ENCODE measurements around the gene ZSWIM4.

GRCh38 chr19:13757805-13758772 lies 37.2 kb upstream of the ZSWIM4 start:
- TF ChIP-seq ZFX (CRISPR knock-in tag; IDR thresholded peaks at IDR 0.05; ENCODE audit: low read depth): no peak
- TF ChIP-seq CREM (IDR thresholded peaks at IDR 0.05): no peak
- no peak for TF ChIP-seq CREM (CRISPR knock-in tag; IDR thresholded peaks at IDR 0.05)
- TF ChIP-seq, protein P1, sequence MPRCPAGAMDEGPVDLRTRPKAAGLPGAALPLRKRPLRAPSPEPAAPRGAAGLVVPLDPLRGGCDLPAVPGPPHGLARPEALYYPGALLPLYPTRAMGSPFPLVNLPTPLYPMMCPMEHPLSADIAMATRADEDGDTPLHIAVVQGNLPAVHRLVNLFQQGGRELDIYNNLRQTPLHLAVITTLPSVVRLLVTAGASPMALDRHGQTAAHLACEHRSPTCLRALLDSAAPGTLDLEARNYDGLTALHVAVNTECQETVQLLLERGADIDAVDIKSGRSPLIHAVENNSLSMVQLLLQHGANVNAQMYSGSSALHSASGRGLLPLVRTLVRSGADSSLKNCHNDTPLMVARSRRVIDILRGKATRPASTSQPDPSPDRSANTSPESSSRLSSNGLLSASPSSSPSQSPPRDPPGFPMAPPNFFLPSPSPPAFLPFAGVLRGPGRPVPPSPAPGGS (CRISPR knock-in tag; IDR thresholded peaks at IDR 0.05): no peak
- no peak for TF ChIP-seq CTCF (CRISPR knock-in tag; IDR thresholded peaks at IDR 0.05)
- no peak for TF ChIP-seq ZBTB8A (CRISPR knock-in tag; IDR thresholded peaks at IDR 0.05; ENCODE audit: borderline replicate concordance, low read depth)
- TF ChIP-seq SIN3A (IDR thresholded peaks at IDR 0.05; ENCODE audit: borderline replicate concordance, low read depth, low read length): no peak
- TF ChIP-seq JUN (CRISPR knock-in tag; IDR thresholded peaks at IDR 0.05): no peak
